HepG2 (cell line): Measurements from ENCODE around the gene CSMD2. TPM values are rescaled to one million over a fixed set of nuclear protein-coding genes. Genes with fewer than 3 reads are reported as not detected.

Source experiments
- ATAC-seq: fragments of 200-7000 bp; cut with Tn5 transposase; 3 replicates; pipeline ENCODE4 v1.9.1; 2020; ENCODE audit warnings: mild to moderate bottlenecking, moderate library complexity
- BruUV-seq: library from RNA; stranded (reverse); fragments of 400-500 nt; replicated peaks from 2 replicates; lab custom pipeline; 2021; lab: Mats Ljungman, UMichigan
- CTCF ChIA-PET: fragments of 300-600 bp; formaldehyde crosslinking; extraction: SDS; loops from one replicate; lab custom pipeline; 2021; ENCODE audit warnings: low total read pairs, inconsistent platforms, low intra/inter-chr PET ratio; lab: Yijun Ruan, JAX
- POLR2A ChIA-PET: fragments of 350-600 bp; sonication (Branson Sonifier 250); formaldehyde crosslinking; loops from one replicate; lab custom pipeline; 2020; ENCODE audit warnings: antibody characterized with exemption, inconsistent platforms; lab: Yijun Ruan, JAX
- DNase-seq: peaks from one replicate; pipeline ENCODE4 v3.0.0-alpha.2; 2015; ENCODE audit warnings: low spot score
- FAIRE-seq: peaks from 3 replicates; lab custom pipeline; 2011; peaks lifted over from hg19 to GRCh38; lab: Jason Lieb, UNC
- H2AFZ ChIP-seq: one replicate; pipeline ENCODE4 v1.6.1; 2011; ENCODE audit warnings: low read length, inconsistent platforms
- H3K27ac ChIP-seq: fragments of 300-600 bp; 3 replicates; pipeline ENCODE4 v1.8.0; 2011; ENCODE audit warnings: mixed run types, mild to moderate bottlenecking, mixed read lengths, low read length, inconsistent platforms; ENCODE audit not compliant: insufficient read depth; ENCODE audit errors: extremely low read length
- H3K27me3 ChIP-seq, 2 experiments: fragments of 200-600 bp in 1 of 2; 2 replicates in 1 of 2; 3 replicates in 1 of 2; pipeline versions ENCODE4 v1.6.0 to v1.8.0; 2011; ENCODE audit warnings: low read length in 2 of 2, mild to moderate bottlenecking in 2 of 2, moderate library complexity in 2 of 2, inconsistent platforms in 1 of 2; ENCODE audit not compliant: insufficient read depth in 2 of 2, control insufficient read depth in 1 of 2
- H3K36me3 ChIP-seq, 2 experiments: fragments of 200-600 bp in 1 of 2; replicated peaks in 1 of 2; 2 replicates in 1 of 2; 3 replicates in 1 of 2; pipeline versions ENCODE4 v1.5.1 to v1.8.0; 2011; ENCODE audit warnings: low read length in 2 of 2, inconsistent platforms in 1 of 2; ENCODE audit not compliant: insufficient read depth in 2 of 2, control insufficient read depth in 1 of 2
- H3K4me1 ChIP-seq: 2 replicates; pipeline ENCODE4 v1.5.1; 2012; ENCODE audit warnings: low read length, inconsistent platforms; ENCODE audit not compliant: insufficient read depth
- H3K4me2 ChIP-seq: 2 replicates; pipeline ENCODE4 v1.6.0; 2011; ENCODE audit warnings: low read depth, low read length, inconsistent platforms
- H3K4me3 ChIP-seq, 3 experiments: fragments of 200-600 bp in 1 of 3; sonication (generic), shearing (Covaris generic) in 1 of 3; replicated peaks in 1 of 3; 2 replicates each; pipeline ENCODE4 v1.5.1; 2011 to 2016; ENCODE audit warnings: low read length in 3 of 3, inconsistent platforms in 2 of 3, low read depth in 2 of 3, mild to moderate bottlenecking in 2 of 3, control low read depth in 1 of 3, mixed read lengths in 1 of 3; ENCODE audit not compliant: insufficient read depth in 1 of 3
- H3K79me2 ChIP-seq: one replicate; pipeline ENCODE4 v1.6.1; 2011; ENCODE audit warnings: low read length, inconsistent platforms; ENCODE audit not compliant: insufficient read depth
- H3K9ac ChIP-seq: 2 replicates; pipeline ENCODE4 v1.6.0; 2011; ENCODE audit warnings: mild to moderate bottlenecking, low read depth, low read length, inconsistent platforms; ENCODE audit not compliant: insufficient read depth
- H3K9me3 ChIP-seq: 2 replicates; pipeline ENCODE4 v1.5.1; 2012; ENCODE audit warnings: mild to moderate bottlenecking, low read length
- H4K20me1 ChIP-seq: 2 replicates; pipeline ENCODE4 v1.6.0; 2011; ENCODE audit warnings: inconsistent platforms, mild to moderate bottlenecking, low read length, moderate library complexity; ENCODE audit not compliant: insufficient read depth
- AKAP8 ChIP-seq: sonication (generic); formaldehyde crosslinking; IDR thresholded peaks from 2 replicates; pipeline ENCODE4 v1.5.1; 2020; ENCODE audit warnings: mild to moderate bottlenecking, missing genetic modification reagents
- HNRNPUL1 ChIP-seq: fragments of 200-400 bp; formaldehyde crosslinking; IDR thresholded peaks from 2 replicates; pipeline ENCODE4 v1.6.1; 2017; ENCODE audit warnings: low read depth, mild to moderate bottlenecking, low read length, moderate library complexity
- LCORL ChIP-seq, 2 experiments: fragments of 450-650 bp in 1 of 2; sonication (generic) in 1 of 2; formaldehyde crosslinking in 1 of 2; IDR thresholded peaks; 2 replicates each; pipeline versions ENCODE4 v1.5.0 to v1.6.1; 2017 to 2020; ENCODE audit warnings: antibody characterized with exemption in 1 of 2, missing genetic modification reagents in 1 of 2
- MAFK ChIP-seq, 2 experiments: IDR thresholded peaks in 1 of 2; conservative IDR thresholded peaks in 1 of 2; 2 replicates each; pipeline ENCODE4 v1.6.1; 2011; ENCODE audit warnings: improper control_type of control experiment in 2 of 2, low read length in 2 of 2
- RBM22 ChIP-seq: fragments of 200-400 bp; formaldehyde crosslinking; optimal IDR thresholded peaks from 2 replicates; pipeline ENCODE3; 2017; ENCODE audit warnings: mild to moderate bottlenecking, low read length, moderate library complexity
- ZNF773 ChIP-seq: sonication (generic); formaldehyde crosslinking; IDR thresholded peaks from 2 replicates; pipeline ENCODE4 v1.4.0; 2020; ENCODE audit warnings: missing genetic modification reagents, borderline replicate concordance
- WGBS: methylation state at CpG from one replicate; pipeline ENCODE4 v1.1.6; 2017; ENCODE audit warnings: low lambda C conversion rate; 5-methylcytosine and 5-hydroxymethylcytosine counted together
- in situ Hi-C: cut with HindIII; loops from 2 replicates; pipeline ENCODE4 v1.10.0; 2017; ENCODE audit warnings: low pct_unique_long_range_greater_than_20kb; ENCODE audit not compliant: extremely low pct_ligation_motif_present
- intact Hi-C: fragments of 100-400 bp; cut with micrococcal nuclease; formaldehyde crosslinking; loops from one replicate; pipeline ENCODE4 v1.10.0; 2022; ENCODE audit not compliant: unreplicated experiment
- polyA plus RNA-seq, 8 experiments: library from polyadenylated mRNA; depleted of rRNA in 3 of 8; stranded (reverse) in 7 of 8; unstranded in 1 of 8; fragments of >200 nt; fragmentation: Illumina TruSeq in 4 of 8; extraction: Trizol in 4 of 8; gene quantifications; 2 replicates each; pipeline versions ENCODE4 v1.2.1 to v1.2.3, GENCODE V29; 2011 to 2016; ENCODE audit warnings: low read depth in 4 of 8, missing spikeins in 1 of 8, mixed read lengths in 1 of 8; ENCODE audit not compliant: insufficient read depth in 1 of 8
- total RNA-seq, 5 experiments: library from RNA; depleted of rRNA; stranded (reverse); fragments of >200 nt; fragmentation: Illumina TruSeq; extraction: Trizol; gene quantifications; 2 replicates each; pipeline ENCODE4 v1.2.3, GENCODE V29; 2016; ENCODE audit warnings: low read depth in 1 of 5

CSMD2 gene
- total and polyA plus RNA-seq, 2 of the 13 experiments (the other 11 are each of a cell fraction or from before 2014, with no cell fraction given): not detected

DNA sequence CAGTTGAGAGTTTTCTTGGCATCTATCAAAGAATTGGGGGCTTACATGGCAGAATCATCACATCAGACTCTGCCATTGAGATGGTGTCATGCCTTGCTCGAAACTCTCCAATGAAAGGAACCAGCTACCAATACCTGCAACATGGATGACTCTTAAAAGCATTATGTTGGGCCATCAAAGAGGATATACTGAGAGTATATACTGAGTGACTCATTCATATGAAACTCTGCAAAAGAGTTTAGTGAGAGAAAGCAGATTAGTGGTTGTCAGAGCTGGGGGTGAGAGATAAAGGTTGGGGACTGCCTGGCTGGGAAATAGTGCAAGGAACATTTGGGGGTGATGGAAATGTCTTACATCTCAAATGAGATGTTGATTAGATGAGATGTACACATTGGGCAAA is 315.8 kb downstream of the CSMD2 start (continued):
- TF ChIP-seq LCORL (IDR thresholded peaks at IDR 0.05) (no peak), LCORL (CRISPR knock-in tag; IDR thresholded peaks at IDR 0.05) (no peak), HNRNPUL1 (no peak), RBM22 (no peak)

DNA sequence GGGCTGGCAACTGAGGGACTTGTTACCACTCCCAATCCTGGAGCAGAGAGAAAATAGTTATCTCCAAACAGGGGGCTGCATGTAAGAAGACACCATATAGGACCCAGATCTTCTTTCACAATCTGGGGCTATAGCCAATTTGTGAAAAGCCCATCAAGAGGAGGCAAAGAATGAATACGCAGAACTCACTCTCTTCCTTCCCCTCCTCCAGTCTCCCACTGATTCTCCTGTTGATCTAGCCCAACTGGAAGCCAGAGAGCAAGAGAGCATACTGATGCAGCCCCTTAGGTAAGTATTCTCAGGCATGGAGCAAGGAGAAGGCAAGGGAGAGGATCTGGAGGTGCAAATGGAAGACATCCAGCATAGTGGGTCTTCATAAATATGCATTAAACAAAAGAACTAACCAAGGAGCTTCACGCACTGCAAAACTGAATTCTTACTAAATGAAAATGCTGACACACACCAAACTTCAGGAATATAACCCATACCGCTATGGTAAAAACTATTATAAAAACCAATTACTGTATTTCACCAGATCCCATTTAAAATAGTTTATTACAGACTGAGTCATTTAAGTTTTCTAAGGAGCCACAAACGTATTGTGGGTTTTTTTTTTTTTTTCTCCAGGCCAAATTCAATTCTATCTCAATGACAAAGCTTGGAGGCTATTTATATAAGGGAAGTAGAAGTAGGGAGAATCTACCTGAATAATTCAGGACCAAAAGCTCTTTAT is 316.7 kb downstream of the CSMD2 start:
- in situ Hi-C loops: no loop called here
- no peak overlapping the region for H3K27ac ChIP-seq
- H3K27me3 ChIP-seq: no peaks in the 10 kb centered on the region; a peak in 1 of 5 replicates
- H3K79me2 ChIP-seq: no peaks in the 10 kb centered on the region
- ATAC-seq (no peak), DNase-seq (no peak)
- no peak overlapping the region for H3K9ac ChIP-seq
- no peaks in the 10 kb centered on the region for H3K9me3 ChIP-seq
- no peak overlapping the region for H3K4me2 ChIP-seq
- POLR2A ChIA-PET: no interaction called here
- no TSS peak for BruUV-seq
- H3K4me3 ChIP-seq: no peak overlapping the region
- TF ChIP-seq ZNF773 (no peak), MAFK (conservative IDR thresholded peaks at IDR 0.05 in 1 of 2, IDR thresholded peaks at IDR 0.05 in 1 of 2; ENCODE audit: low read length in 2 of 2) (peak; percentile 3 to 62; a peak in 2 of 4 replicates)
- TF ChIP-seq, all 625 proteins: peak for 1
- Histone ChIP-seq H3K36me3 (no peaks in the 10 kb centered on the region), H2AFZ (no peak overlapping the region), H3K4me1 (no peaks in the 10 kb centered on the region), H4K20me1 (no peaks in the 10 kb centered on the region)
- FAIRE-seq: no peak
- WGBS: 11% methylated on average over 4 of the region's 4 CpGs
- CTCF ChIA-PET: no interaction called here
- intact Hi-C loops: no loop called here

DNA sequence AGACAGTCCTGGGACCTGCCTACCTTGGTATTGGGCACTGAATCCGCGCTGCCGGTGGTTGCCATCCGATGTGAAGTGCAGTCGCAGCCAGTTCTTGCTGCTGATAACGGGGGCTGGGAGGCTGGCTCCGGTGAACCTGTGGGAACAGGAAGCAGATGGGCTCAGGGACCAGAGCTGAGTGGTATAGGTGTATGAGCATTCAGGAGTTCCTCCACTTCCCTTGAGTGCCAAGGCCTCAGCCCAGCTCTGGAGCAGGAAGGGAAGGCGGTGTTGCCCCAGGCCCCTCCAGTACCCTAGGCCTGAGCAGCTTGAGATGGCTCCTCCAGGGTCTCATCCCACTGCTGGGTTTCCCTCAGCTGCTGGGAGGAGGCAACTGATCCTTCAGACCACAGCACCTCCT is 318.2 kb downstream of the CSMD2 start:
- no peak overlapping the region for H3K4me2 ChIP-seq
- FAIRE-seq (no peak), ATAC-seq (no peak), DNase-seq (no peak)
- TF ChIP-seq AKAP8: no peak
- H3K79me2 ChIP-seq: no peaks in the 10 kb centered on the region
- BruUV-seq: no TSS peak
- H3K9ac ChIP-seq: no peak overlapping the region
- intact Hi-C loops: no loop called here
- H4K20me1 ChIP-seq: no peaks in the 10 kb centered on the region
- no peaks in the 10 kb centered on the region for H3K36me3 ChIP-seq
- no peaks in the 10 kb centered on the region for H3K9me3 ChIP-seq
- CTCF ChIA-PET: no interaction called here
- in situ Hi-C loops: no loop called here
- POLR2A ChIA-PET: no interaction called here
- H3K27ac ChIP-seq: no peak overlapping the region
- no peak overlapping the region for H2AFZ ChIP-seq
- H3K4me3 ChIP-seq: no peak overlapping the region
- no peaks in the 10 kb centered on the region; a peak in 1 of 5 replicates for H3K27me3 ChIP-seq
- 22% methylated on average over 7 of the region's 8 CpGs for WGBS
- no peaks in the 10 kb centered on the region for H3K4me1 ChIP-seq
